Measurements from ENCODE around the gene ARHGAP26.

The ARHGAP26 gene

GRCh38 chr5:143001764-143002351 lies 231.7 kb downstream of the ARHGAP26 start:
- peak; percentile 19 for DNase-seq

GRCh38 chr5:143002459-143003327 lies 232.5 kb downstream of the ARHGAP26 start:
- peak; percentile 52 for DNase-seq

GRCh38 chr5:143003328-143003636 lies 233.1 kb downstream of the ARHGAP26 start:
- no peak for DNase-seq

- no peak for DNase-seq
Measured at GRCh38 chr5:143004361-143005145, 234.4 kb downstream of the ARHGAP26 start.

- no peak for DNase-seq
Measured at GRCh38 chr5:143006501-143006900, 236.3 kb downstream of the ARHGAP26 start.

GRCh38 chr5:143008032-143008431 lies 237.9 kb downstream of the ARHGAP26 start:
- DNase-seq, result no peak

DNA sequence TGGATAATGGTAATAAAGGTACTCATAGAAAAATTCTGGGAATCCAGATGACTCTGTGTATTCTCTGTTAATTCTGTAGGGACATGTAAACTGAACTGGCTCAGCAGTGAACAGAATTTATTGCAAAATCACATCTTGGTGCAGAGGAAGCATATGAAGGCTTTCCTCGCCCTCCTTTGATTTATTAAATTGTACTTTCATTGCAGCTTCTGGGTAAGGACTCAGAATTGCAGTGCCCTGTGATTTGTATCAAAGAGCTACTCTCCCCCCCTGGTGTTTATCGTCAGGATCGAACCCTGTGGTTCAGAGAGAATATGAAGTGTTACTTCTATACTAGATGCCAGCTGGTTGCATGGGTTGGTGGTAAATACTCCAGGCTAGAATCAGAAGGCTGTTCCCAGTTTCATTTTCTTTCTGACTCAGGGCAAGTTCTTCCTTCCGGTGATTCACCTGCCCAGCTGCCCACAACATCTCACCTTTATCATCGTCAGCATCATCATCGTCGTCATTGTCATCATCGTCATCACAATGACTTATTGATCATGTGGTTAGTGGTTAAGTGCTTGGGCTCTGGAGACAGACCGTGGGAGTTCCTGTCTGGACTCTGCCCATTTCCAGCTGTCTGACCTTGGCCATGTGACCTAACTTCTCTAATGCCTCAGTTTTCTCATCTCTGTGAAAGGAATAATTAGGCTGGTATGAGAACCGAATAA lies 238.8 kb downstream of the ARHGAP26 start:
- DNase-seq, result peak; percentile 63

DNA sequence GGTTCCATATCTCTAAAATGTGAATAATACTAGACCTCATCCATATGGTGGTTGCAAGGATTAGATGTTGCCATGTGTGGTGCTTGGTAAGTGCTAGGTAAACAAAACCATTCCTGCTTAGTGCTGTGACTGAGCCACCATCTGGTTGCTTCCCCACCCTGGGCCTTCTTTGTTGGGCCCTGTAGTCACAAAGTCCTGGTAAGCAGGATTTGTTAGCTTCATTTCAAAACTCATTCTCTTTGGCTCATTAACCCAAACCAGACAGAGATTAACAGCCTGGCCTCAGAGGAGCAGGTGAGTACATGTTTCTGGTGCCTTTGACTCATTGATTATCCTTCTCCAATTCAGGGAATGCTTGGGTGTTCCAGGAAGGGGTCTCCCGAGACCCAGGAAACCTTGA lies 240.2 kb downstream of the ARHGAP26 start:
- no peak for DNase-seq

DNA sequence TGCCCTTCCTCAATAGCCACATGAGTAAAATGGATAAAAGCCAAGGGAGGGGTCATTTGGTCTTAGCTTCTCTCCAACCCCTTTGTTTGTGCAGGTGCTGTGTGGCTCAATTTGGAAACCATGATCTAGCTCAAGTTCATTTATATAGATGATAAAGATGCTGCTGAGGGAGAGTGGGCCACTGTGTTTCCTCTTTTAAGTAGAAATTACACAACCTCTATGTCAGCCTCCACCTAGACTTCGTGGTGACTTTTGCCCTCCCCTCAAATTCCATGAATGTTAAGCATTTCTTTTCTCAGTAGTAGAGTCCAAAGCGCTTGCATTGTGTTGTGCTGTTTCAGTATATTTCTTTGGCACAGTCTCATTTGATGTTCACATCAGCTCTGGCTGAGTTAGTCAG lies 241.4 kb downstream of the ARHGAP26 start:
- DNase-seq, result no peak

- DNase-seq, result no peak
Measured at GRCh38 chr5:143013176-143013891, 243.2 kb downstream of the ARHGAP26 start.

DNA sequence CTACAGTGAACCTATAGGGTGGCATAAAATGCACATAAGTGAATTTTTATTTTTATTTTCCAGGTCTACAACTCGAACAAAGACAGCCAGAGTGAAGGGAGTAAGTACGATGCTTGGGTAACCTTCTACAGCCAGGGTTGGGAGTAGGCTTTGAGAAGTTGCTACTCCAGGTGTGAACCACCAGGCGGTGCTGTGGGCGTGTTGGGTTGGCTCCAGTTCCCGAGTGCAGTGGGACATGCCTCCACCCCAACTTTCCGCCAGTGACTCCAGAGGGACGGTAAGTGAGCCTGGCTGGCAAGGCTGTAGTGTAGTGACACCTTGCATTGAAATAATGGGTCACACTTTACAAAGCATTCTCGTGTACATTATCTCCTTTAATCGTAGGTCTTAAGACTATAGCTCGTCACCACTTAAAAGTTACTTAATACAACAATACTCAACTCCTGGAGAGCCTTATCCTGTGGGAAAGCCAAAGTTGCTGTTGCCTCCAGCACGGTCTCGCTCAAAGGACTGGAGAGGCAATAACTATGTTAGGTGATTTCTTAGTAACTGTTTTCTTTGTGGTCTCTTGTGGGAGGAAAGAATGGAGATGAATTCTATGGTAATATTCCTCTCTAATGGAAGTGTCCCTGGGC lies 244.0 kb downstream of the ARHGAP26 start:
- DNase-seq, result peak; percentile 27

DNA sequence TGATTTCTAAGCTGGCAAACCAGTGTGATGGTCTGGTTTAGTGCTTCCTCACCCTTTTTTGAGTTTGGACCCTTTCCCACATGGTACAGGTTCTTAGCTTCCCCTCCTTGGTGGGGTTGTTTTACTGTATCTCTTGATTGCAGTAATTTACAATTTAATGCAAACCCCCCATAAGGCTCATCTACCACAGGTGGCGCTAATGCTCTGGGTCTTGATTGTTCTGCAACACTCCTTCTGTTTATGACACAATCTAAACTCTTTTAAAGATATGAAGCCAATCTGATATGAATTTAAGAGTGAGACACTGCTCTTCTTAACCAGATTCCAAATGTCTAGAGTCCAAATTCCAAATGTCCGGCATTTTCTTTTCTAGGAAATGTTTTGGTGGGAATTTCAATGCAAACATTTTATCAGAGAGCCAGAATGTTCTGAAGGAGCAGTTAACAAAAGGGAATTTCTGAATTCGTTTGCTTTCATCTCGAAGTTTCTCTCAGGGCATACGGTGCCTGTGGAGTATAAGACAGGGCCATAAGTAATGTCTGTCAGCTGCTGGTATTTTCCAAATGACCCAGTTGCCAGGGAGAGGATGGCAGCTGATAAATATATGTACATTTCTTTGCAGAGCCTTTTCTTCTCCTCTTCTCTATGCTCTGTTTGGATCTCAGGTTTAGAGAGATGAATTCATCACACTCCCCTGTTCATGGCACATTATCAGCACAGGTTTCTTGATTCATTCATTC lies 246.8 kb downstream of the ARHGAP26 start:
- DNase-seq, result peak; percentile 34

DNA sequence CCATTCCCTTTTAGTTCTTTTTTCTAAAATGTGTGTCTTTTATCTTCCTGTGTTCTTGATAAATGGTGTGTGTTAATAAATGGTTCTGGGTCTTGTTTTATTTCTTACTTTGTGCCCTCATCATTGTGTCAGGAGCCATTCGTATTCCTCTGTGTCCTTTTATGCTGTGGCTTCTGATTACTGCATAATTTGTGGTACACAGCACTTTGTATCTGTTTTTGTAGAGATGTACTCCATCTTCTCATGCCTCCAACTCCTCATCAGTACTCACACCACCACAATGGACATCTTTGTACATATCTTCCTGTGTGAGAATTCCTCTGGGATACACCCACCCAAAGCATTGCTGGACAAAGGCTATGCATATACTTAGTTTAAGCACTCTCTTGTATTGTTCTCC lies 247.4 kb downstream of the ARHGAP26 start:
- DNase-seq, result no peak

GRCh38 chr5:143017992-143018391 lies 247.8 kb downstream of the ARHGAP26 start:
- DNase-seq, result no peak

DNA sequence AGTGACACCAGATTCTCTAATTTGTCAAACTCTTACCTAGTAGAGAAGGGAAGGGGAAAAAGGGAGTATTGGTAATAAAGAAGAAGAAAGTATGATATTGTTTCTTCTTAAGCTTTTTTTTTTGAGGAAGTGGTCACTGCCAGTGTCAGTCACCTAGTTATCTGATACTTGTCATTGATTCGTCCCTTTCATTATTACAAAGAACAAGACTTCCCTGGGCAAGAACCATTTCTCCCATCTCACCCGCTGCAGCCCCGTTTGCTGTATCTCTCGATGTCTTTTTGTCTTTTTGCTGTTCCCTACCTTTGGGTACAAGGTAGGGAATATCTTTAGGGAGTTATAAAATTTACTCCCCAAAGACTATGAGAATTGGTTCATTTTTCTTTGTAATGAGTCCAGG lies 249.0 kb downstream of the ARHGAP26 start:
- DNase-seq, result no peak

- DNase-seq, result no peak
Measured at GRCh38 chr5:143019614-143020515, 249.7 kb downstream of the ARHGAP26 start.

GRCh38 chr5:143021595-143021994 lies 251.4 kb downstream of the ARHGAP26 start:
- DNase-seq, result no peak

GRCh38 chr5:143023411-143024096 lies 253.4 kb downstream of the ARHGAP26 start:
- no peak for DNase-seq

DNA sequence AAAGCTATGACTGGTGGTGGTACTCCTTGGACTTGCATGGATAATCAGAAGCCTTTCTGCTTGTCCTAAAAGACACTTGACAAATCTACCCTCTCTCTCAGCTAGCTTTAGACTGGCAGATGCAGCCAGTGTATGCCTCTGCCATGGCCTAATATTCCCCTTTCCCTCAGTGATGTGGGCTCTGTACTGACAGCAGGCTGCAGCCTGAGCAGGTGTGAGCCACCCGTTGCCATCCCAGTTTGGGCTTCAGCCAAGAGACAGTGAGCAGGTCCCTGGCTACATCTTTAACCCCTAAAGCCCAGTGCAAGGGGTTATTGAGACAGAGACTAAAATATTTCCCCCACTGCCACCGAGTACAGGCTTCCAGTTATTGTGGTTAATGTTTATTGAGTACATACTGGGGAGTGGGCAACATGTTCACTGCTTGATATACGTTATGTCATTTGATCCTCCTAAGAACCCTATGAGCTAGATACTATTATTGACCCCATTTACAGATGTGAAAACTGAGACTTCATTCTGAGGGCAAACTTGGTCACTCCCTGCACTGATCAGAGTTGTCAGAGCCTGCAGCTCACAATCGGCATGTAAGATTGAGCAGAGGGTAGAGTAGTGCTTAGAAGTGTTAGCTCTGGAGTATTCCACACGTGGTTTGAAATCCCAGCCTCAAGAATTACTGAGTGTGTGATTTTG lies 254.2 kb downstream of the ARHGAP26 start:
- no peak for DNase-seq
